Embryonic facial prominence (tissue), 1 donor: ENCODE measurements around the gene TUBB2A.
"Not testable (repeated sequence)": the region's sequence is repeated elsewhere in the genome, so short reads cannot be mapped to it uniquely, and the experiment has no call there.

Experiments used
- DNase-seq: peaks from one replicate; pipeline ENCODE4 v3.0.0-alpha.2; 2016; ENCODE audit errors: extremely low spot score

TUBB2A gene

DNA sequence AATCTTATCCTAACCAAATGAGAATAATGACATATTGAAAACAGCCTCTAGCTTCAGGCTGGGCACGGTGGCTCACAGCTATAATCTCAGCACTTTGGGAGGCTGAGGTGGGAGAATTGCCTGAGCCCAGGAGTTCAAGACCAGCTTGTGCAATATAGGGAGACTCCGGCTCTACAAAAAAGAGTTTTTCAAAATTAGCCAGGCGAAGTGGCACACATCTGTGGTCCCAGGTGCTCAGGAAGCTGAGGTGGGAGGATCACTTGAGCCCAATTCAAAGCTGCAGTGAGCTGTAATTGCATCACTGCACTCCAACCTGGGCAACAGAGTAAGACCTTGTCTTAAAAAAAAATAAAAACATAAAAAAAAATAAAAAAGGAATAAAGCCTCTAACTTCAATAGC is 4.7 kb downstream of the TUBB2A start:
- DNase-seq = no peak

DNA sequence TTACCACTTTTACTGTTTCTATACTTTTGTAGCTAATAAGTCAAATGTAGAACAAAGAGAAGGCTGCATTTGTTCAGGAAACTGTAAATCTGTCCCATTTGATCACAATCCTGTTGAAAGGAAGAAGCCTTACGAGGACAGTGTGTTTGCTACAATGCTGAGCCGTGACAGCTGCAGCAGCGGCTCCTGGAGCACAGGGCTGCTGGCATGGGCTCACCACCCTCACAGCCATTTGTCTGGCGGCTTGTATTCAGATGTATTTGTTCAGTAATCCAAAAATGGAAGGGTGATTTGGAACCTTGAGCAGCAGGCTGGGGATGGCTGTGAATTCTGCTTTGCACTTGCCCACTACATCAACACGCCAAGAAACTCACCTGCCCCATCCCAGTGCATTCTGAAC is 5.7 kb downstream of the TUBB2A start:
- DNase-seq = no peak

DNA sequence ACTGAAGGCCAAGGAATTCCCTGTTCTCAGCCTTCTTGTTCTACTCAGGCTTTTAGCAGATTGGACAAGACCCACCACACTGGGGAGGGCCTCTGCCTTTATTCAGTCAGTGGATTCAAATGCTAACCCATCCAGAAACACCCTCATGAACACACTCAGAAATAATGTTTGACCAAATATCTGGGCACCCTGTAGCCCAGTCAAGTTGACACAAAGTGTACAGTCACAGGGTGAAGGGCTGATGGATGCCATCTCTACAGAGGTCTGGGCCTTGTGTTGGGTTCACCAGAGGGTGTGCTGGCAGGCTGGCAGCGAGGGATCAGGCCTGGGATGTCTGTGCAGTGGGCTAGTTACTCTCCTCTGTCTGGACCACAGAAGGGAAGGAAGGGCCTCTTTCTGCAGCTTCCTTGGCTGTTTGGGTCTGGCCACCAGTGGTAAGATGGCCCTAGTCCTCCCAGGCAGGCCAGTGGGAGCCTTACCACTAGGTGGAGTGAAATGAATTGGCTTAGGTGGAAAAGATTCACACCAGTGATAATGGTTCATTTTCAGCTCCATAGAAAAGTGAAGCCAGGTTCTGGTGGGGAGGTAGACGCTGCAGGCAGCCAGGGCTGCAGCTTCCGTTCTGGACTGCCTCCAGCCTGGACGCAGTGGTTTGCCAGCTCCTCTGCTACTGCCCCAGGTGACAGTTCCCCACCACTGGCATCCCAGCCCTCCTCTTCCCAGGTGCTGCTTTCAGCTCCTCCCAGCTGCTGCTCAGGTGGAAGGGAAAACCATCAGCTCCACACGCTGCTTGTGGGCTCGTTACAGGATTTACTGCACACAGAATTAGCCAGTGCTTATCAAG is 9.2 kb downstream of the TUBB2A start:
- no peak for DNase-seq

DNA sequence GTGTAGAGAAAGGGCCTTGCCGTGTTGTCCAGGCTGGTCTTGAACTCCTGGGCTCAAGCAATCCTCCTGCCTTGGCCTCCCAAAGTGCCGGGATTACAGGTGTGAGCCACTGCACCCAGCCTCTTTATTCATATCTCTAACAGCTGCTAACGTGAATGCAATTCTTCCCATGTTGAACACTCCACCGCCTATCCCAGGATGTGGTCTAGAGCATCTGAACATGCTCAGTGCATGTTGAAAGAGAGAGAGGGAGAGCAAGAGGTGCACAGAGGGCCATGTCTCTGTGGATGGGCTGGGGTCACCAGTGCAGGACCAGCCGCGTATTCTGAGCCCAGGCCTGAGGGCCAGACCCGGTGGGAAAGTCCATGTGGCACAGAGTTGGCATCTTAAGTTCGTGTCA is 12.8 kb downstream of the TUBB2A start:
- no peak for DNase-seq

DNA sequence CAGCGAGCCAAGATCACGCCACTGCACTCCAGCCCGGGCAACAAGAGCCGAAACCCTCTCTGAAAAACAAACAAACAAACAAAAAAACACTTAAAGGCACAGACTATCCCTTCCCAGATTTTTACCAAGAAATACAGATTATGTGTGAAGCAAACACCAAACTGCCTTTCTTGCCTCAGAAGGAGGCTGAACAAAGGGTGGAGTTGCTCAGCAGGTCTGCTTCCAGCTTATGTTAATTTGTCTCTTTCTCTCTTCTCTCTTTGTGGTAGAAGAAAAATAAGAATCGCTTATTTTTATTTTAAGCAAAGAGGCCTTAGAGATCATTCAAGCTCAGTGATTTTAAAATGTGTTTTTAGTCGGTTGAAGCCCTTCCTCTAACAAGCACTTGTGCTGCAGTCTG is 14.2 kb downstream of the TUBB2A start:
- DNase-seq = no peak

DNA sequence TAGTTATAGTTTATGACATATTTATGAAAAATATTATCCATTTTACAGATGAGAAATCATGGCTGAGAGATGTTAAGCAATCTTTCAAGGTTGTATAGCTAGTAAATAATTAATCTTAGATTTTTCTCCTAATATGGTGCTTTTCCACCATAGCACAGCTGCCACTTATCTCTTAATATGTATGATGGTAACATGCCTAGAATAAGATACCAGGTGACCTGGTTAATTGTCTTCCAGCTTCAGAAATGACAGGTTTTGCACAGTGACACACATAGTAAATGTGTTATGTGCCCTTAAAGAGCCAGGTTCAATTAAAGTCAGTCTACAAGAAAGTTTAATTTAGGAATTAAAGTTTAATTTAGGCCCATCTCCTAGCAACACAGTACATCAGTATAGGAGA is 14.8 kb downstream of the TUBB2A start:
- DNase-seq = no peak

DNA sequence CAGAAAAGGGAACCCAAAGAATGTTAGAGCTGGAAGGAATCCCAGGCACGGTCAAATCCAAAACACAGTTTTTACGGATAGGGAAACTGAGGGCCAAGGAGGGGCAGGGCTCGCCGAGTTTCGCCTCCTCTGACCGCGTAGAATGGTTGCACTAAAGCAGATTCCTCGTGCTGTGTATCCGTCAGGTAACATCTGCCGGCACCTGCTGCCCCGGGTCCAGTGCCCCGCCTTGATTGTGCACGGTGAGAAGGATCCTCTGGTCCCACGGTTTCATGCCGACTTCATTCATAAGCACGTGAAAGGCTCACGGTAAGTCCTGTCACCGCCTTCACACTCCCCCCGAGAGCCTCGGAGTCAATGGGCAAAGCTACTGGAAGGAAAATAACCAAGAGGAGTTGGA is 17.1 kb downstream of the TUBB2A start:
- DNase-seq = no peak

DNA sequence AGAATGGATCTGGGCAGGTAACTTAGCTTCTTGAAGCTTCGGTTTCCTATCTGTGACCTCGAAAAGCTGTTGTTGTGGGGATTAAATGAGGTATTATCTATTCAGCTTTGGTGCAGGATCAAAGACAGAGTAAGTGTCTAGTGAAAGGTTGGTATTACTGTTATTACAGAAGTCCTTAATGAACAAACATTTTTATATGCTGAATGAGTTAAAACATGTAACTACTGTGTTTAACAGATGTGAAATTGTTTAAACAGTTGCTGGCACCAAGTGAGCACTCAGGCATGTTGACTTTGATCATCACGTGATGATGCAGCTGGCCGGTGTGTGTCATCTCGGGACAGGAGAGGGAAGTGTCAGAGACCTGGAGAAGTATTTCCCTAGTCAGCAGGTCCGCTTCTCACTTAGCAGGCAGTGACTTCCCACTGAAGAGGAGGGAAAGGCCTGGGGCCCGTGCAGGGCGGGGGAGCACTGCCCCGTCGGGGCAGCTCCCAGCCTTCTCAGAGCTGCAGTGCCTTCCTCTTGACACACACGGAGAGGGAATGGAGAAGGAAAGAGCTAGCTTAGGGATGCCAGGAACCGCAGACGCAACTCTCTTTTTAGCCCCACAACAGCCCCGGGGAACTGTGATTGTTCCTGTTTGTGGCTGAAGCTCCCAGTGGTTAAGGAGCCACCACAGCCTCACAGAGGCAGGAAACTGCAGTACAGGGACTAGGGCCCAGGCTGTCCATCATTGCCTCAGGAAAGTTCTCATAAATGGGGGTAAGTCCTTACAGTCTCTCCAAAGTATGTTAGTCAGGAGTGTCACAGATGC is 18.0 kb downstream of the TUBB2A start:
- DNase-seq = no peak

DNA sequence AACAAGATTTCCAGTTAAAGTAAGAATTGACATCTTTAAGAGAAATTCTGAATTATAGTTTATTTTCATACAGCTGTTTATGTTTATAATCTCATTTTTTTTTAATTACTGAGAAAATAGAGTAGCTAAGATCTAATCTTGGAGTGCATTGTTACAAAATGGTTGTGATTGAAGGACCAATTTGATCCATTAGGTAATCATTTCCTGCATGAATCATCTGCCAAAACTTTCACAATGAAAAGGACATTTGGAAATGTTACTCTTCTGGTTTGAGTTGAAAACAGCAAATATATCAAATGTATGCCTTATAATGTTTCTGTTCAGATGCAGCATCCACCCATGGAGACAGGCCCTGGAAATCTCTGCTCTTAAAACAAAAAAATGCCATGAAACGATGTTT is 19.0 kb downstream of the TUBB2A start:
- DNase-seq = no peak

DNA sequence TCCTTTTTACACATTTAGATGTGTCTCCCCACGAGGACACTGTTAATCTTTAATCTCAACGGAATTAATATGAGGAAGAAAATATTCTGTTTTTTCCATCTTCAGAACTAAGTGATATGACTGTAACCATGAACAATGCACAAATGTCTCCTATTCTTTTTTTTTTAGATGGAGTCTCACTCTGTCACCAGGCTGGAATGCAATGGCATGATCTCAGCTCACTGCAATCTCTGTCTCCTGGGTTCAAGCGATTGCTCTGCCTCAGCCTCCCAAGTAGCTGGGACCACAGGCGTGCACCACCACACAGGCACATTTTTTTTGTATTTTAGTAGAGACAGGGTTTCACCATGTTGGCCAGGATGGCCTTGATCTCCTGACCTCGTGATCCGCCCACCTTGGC is 19.5 kb downstream of the TUBB2A start:
- not testable (repeated sequence) for DNase-seq

DNA sequence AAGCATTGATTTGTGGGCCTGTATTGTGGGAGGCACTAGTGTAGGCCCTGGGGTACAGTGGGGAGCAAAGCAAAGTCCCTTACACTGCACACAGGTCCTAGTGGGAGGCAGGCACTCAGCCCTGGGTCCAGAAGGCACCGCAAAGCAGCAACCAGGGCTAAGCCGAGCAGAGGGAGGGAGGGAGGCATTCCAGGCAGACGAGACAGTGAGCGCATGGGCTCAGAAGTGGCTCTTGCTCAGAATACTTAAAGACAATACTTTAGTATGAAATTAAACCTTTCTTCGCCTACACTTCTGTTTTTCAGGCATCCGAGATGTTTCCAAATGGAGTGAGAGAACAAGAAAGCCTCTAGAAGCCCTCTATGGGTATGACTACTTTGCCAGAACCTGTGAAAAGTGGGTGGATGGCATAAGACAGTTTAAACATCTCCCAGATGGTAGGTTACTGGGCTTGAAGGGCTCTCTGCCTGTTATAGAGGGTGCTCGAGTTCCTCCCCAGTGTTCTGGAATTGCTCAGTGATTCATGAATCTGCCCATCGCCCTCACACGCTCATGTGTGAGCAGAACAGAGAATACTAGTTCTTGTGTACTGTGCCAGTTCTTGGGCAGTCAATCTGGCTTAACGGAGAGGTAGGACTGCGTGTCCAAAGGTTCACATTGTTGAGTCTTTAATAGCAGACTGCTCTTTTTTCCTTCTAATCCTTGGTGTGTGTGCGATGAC is 20.1 kb downstream of the TUBB2A start:
- DNase-seq = no peak

DNA sequence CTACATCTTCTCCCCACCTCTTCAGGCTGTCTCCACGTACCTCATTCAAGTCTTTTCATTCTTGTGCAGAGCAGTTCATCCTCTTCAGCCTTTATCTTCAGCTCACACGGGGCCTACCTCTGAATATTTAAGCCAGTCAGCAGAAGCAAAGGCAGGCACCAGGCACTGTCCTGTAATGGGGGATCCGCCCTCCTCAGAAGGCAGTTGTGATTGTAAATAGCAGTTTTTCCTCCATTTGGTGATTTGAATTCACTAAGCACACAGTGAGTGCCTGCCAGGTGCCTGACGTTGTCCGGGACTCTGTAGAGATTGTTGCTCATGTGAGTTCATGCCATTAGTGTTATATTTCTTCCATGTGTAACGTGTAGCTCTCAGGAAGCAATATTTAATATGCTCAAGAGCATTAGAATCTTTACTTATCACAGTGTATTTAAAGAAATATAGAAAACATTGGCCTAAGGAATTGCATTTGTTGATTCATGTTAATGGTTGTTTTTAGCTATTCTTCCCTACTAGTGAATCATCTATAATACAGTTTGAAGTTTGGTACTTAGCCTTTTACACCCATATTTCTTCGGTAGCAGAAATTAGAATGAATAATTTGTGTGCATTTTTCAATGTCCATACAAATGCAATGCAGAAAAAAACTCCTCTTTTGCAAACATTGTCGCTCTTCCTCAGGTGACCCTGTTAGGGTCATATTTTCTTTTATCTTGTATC is 20.9 kb downstream of the TUBB2A start:
- DNase-seq = no peak

DNA sequence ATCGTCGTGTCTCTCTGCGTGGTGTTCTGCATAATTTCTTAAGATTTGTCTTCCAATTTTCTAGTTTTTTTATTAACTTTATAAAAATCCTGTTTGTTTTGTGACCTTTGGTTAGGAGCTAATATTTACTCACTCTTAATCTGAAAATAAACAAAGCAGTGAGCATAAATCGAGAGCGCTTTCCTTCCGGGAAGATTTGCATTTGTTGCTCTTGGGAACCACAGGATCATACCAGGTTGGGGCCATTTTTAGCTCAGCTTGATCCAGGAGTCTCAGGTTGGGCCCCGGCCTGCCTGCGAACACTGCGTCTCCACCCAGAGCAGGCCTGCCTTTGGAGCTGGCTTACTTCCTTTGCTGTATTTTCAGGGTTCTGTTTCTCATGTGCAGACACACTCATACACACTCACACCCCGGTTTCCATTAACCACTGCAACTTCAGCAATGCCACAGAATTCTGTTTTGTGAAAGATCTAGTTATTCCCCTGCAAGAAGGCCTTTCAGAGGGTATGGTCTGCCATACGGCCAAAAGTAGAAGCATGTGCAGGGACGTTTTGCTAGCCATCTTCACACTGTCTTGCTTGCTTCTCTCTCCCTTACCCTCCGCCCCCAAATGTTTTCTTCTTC is 21.6 kb downstream of the TUBB2A start:
- no peak for DNase-seq

DNA sequence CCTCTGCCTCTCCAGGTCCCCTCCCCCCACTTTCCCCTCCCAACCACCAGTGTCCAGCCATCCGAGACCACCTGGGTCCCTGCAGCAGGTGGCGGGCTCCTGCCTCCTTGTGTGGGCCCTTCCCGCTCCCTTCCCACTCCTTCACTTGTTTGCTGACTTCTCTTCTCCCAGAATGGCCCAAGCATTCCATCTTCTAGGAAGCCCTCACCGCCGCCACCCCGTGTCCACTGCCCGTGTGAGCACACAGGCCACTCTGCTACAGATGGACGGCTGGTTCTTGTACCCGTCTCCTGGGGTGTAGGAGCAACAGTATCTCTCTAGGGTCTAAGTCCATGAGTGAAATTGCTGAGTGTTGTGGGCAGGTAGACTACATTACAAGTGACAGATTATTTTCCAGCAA is 23.8 kb downstream of the TUBB2A start:
- no peak for DNase-seq

DNA sequence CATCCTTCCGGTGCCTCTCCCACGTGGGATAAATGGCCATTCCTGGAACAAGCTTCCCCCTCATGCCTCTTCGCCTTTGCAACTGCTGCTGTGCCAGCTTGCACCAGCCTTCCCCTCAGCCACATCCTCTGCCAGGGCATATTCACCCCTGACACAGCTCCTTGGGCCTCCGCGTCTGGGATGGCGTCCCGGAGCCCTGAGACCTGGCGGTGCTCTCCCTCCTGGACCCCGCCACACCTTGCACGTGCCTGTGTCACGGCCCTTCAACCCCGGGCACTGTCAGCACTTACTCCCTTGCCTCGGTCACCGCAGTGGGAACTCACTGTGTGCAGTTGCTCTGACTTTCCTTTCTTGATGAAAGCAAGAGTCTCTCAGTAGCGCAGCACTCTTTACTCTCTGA is 25.6 kb downstream of the TUBB2A start:
- DNase-seq = no peak

DNA sequence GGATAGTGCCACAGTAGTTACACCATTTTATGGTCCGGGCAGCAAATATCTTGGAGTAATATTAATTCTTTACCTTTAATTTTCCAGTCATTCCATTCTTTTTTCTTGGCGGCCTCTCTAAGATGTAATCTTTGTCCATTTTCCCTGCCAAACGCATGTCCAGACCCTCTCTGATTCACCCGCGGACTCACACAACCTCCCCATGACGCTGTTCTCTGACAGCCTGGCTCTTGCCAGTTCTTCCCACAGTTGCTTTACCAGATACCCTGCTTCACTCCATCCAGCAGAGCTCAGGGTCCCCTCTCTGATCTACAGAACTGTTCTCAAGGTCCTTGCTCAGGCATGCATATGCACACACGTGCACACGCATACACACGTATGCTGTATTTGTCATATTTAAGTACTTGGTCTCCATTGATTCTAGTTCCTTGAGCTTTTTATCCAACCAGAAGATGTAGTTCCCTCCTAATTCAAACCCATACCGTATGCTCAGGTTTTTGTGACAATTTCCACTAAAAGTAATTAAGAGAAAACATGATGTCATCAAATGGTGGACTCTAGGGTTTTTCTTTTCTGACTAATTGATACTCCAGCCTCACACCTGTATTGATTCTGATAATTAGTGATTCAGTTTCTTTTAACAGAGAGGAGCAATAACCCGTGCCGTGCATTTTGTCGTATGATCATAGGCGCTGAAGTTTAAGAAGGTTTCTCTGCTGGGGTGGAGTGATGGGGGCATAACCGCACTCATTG is 28.8 kb downstream of the TUBB2A start:
- DNase-seq = no peak

DNA sequence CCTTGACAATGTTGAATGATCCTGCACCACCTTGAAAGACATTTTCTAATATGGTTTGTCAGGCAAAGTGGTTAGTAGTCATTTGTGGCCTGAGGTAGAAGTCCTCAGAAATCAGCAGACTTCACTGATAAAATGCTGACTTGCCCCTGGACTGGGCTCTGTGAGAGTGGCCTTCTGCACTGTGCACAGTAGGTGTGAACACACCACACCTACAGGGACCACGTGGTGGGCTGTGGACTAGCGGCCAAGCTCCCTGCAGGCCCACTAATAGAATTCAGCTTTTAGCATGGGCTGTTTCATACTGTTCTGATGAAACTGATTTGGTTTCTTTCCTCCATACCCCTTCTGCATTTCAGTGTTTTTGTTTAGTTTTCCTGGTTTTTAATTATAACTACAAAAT is 31.5 kb downstream of the TUBB2A start:
- DNase-seq = no peak

DNA sequence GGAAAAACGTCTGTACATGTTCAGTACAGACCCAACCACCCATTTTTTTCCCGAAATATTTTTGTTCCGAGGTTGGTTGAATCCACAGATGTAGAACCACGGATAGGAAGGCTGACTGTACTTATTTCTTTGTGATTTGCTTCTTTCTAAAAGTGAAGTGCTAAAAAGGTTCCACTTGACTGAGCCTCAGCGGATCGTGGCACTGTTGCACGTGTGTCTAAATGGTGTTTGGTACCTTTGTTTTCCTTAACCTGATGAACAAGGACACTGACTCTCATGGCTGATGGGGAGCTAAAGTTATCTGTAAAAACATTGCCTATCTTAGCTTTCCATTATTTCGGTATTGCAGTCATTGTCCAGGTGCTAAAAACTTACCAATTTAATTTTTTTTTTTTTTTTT is 32.7 kb downstream of the TUBB2A start:
- DNase-seq = no peak

DNA sequence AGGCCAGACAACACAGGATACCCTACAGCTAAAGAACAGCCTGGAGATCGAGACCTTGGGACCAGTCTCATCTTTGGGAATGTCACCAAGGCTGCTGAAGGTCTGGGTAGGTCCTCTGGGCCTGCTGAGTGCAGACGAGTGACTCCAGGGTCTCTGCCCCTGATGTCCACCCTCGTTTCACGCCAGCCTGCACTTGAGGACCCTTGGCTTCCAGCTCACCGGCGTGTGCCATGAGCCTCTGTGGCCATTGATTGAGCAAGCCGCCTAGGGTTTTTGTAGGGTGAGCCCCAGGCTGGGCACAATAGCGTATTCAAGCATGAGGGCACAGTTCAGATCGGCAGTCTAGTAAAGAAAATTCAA is 34.5 kb downstream of the TUBB2A start:
- no peak for DNase-seq

DNA sequence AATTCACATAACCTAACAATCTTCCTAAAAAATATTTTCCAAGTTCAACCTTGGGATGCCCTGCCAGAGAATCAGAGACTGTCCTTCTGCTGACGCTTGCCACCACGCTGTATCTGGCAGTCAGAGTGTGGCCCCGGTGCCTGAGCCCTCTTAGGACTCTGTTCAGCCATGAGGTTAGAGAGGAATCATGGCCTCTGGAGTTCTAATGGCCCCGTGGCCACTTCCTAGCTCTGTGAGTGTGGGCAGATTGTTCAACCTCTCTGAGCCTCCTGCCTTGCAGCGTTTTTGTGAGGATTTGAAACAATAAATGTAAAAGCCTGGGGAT is 36.6 kb downstream of the TUBB2A start:
- no peak for DNase-seq
